K562 (cell line): ENCODE results near the gene FAM81B. TPM values are rescaled to one million over a fixed set of nuclear protein-coding genes. Genes with fewer than 3 reads are reported as not detected.
A peak's percentile ranks its signal among the peaks of the same experiment; 100 is the strongest.

Source experiments
- C11orf30 ChIP-seq: fragments of 450-650 bp; IDR thresholded peaks from 2 replicates; pipeline ENCODE4 v1.6.1; 2016; ENCODE audit warnings: low read depth, mild to moderate bottlenecking
- EP300 ChIP-seq: IDR thresholded peaks from 2 replicates; pipeline ENCODE4 v1.6.1; 2012; ENCODE audit warnings: low read length, improper control_type of control experiment
- ETS2 ChIP-seq: IDR thresholded peaks from 2 replicates; pipeline ENCODE4 v1.6.1; 2016; ENCODE audit warnings: borderline replicate concordance, missing genetic modification characterization, mild to moderate bottlenecking, moderate library complexity, missing compliant biosample characterization; ENCODE audit not compliant: poor library complexity, severe bottlenecking
- LARP7 ChIP-seq: fragments of 450-650 bp; IDR thresholded peaks from 2 replicates; pipeline ENCODE4 v1.6.1; 2016
- MAFF ChIP-seq: IDR thresholded peaks from 2 replicates; pipeline ENCODE4 v1.6.1; 2012; ENCODE audit warnings: low read length, improper control_type of control experiment
- MAFG ChIP-seq: fragments of 450-650 bp; conservative IDR thresholded peaks from 2 replicates; pipeline ENCODE4 v1.6.1; 2016; ENCODE audit warnings: missing genetic modification characterization, missing compliant biosample characterization
- MCM2 ChIP-seq: fragments of 450-650 bp; IDR thresholded peaks from 2 replicates; pipeline ENCODE4 v1.6.1; 2017; ENCODE audit warnings: low read depth, mild to moderate bottlenecking
- NCOA4 ChIP-seq: fragments of 450-650 bp; IDR thresholded peaks from 2 replicates; pipeline ENCODE4 v1.6.1; 2018; ENCODE audit warnings: mild to moderate bottlenecking; ENCODE audit not compliant: partially characterized antibody
- NR2C2 ChIP-seq, 2 experiments: fragments of 200-800 bp in 1 of 2; sonication (Bioruptor generic) in 1 of 2; sonication (generic) in 1 of 2; formaldehyde crosslinking in 1 of 2; IDR thresholded peaks; 2 replicates each; pipeline versions ENCODE4 v1.6.1 to v1.8.0; 2016 to 2022; ENCODE audit warnings: mild to moderate bottlenecking in 1 of 2, missing compliant biosample characterization in 1 of 2, missing genetic modification characterization in 1 of 2, missing genetic modification reagents in 1 of 2
- PHB2 ChIP-seq: fragments of 450-650 bp; IDR thresholded peaks from 2 replicates; pipeline ENCODE4 v1.6.1; 2017; ENCODE audit warnings: low read depth
- RNF2 ChIP-seq: sonication (generic); IDR thresholded peaks from 2 replicates; pipeline ENCODE4 v1.6.1; 2016
- SMARCA4 ChIP-seq: fragments of 450-650 bp; IDR thresholded peaks from 2 replicates; pipeline ENCODE4 v1.6.1; 2016
- TOE1 ChIP-seq, 2 experiments: fragments of 450-650 bp in 1 of 2; sonication (generic) in 1 of 2; formaldehyde crosslinking in 1 of 2; IDR thresholded peaks; 2 replicates each; pipeline versions ENCODE4 v1.7.1 to v1.8.0; 2016 to 2022; ENCODE audit warnings: borderline replicate concordance in 2 of 2, mild to moderate bottlenecking in 2 of 2, antibody characterized with exemption in 1 of 2, inconsistent platforms in 1 of 2, low read depth in 1 of 2, missing genetic modification reagents in 1 of 2, moderate library complexity in 1 of 2
- XRCC5 ChIP-seq: fragments of 200-400 bp; formaldehyde crosslinking; IDR thresholded peaks from 2 replicates; pipeline ENCODE4 v1.6.1; 2017; ENCODE audit warnings: low read depth, mild to moderate bottlenecking, low read length
- ZNF609 ChIP-seq: sonication (generic); formaldehyde crosslinking; IDR thresholded peaks from 2 replicates; pipeline ENCODE4 v1.8.1; 2023; ENCODE audit warnings: missing genetic modification reagents, mild to moderate bottlenecking, borderline replicate concordance
- polyA plus RNA-seq, 8 experiments: library from polyadenylated mRNA; depleted of rRNA in 4 of 8; stranded (reverse) in 5 of 8; unstranded in 3 of 8; fragments of >200 nt; fragmentation: Nextera tagmentation in 2 of 8; fragmentation: Illumina TruSeq in 1 of 8; extraction: Ambion mirVana in 2 of 8; extraction: Trizol in 1 of 8; gene quantifications; 2 replicates each; pipeline versions ENCODE4 v1.2.1 to v1.2.3, GENCODE V29; 2011 to 2014; ENCODE audit warnings: inconsistent platforms in 1 of 8, missing spikeins in 1 of 8
- total RNA-seq, 7 experiments: library from RNA; depleted of rRNA in 6 of 7; stranded (reverse); fragments of >200 nt in 6 of 7; fragmentation: Illumina TruSeq in 2 of 7; extraction: Trizol in 2 of 7; gene quantifications; 2 replicates each; pipeline versions ENCODE4 v1.2.1 to v1.2.3, GENCODE V29; 2011 to 2021; ENCODE audit warnings: low replicate concordance in 1 of 7

The FAM81B gene
- total and polyA plus RNA-seq, 9 of the 15 experiments (the other 6 are each of a cell fraction or from before 2014, with no cell fraction given) = 0.08 to 0.64 (median 0.25) TPM; not detected in 2

- TF ChIP-seq MCM2 (no peak), ZNF609 (CRISPR knock-in tag) (no peak), RNF2 (no peak), MAFG (tag) (peak; percentile 88), EP300 (no peak), NR2C2 (CRISPR knock-in tag; IDR thresholded peaks at IDR 0.05) (no peak), NR2C2 (tag; IDR thresholded peaks at IDR 0.05) (no peak), LARP7 (no peak), XRCC5 (no peak), TOE1 (IDR thresholded peaks at IDR 0.05; ENCODE audit: borderline replicate concordance) (no peak), TOE1 (CRISPR knock-in tag; IDR thresholded peaks at IDR 0.05; ENCODE audit: borderline replicate concordance, low read depth) (no peak), NCOA4 (no peak), C11orf30 (peak; percentile 89), SMARCA4 (no peak), ETS2 (tag) (no peak), MAFF (peak; percentile 93), PHB2 (no peak)
Measured at GRCh38 chr5:95439801-95440493, 48.8 kb downstream of the FAM81B start (continued).
